Keratinocyte (primary cell): ENCODE measurements around the gene DDX5. TPM values are rescaled to one million over a fixed set of nuclear protein-coding genes. Genes with fewer than 3 reads are reported as not detected.
"Not testable (repeated sequence)": the region's sequence is repeated elsewhere in the genome, so short reads cannot be mapped to it uniquely, and the experiment has no call there.

Experiments used
- DNase-seq: peaks from one replicate; pipeline ENCODE4 v3.0.0-alpha.2; 2011; ENCODE audit warnings: low read depth, missing footprints, low spot score
- FAIRE-seq: peaks from 2 replicates; lab custom pipeline; 2011; peaks lifted over from hg19 to GRCh38; lab: Jason Lieb, UNC
- H2AFZ ChIP-seq: 2 replicates; pipeline ENCODE4 v1.6.0; 2012; ENCODE audit warnings: low read length, control low read depth, inconsistent platforms; ENCODE audit not compliant: control insufficient read depth
- H3K27ac ChIP-seq: 2 replicates; pipeline ENCODE4 v1.5.1; 2011; ENCODE audit warnings: low read length; ENCODE audit not compliant: control insufficient read depth, insufficient read depth
- H3K27me3 ChIP-seq: 3 replicates; pipeline ENCODE4 v1.6.0; 2011; ENCODE audit warnings: low read length; ENCODE audit not compliant: control insufficient read depth, insufficient read depth; ENCODE audit errors: extremely low read depth
- H3K36me3 ChIP-seq, 2 experiments: 2 replicates in 1 of 2; 3 replicates in 1 of 2; pipeline ENCODE4 v1.5.1; 2011; ENCODE audit warnings: low read length in 2 of 2, mild to moderate bottlenecking in 1 of 2; ENCODE audit not compliant: control insufficient read depth in 2 of 2, insufficient read depth in 2 of 2; ENCODE audit errors: extremely low read depth in 1 of 2
- H3K4me1 ChIP-seq: 3 replicates; pipeline ENCODE4 v1.5.1; 2011; ENCODE audit warnings: low read length; ENCODE audit not compliant: control insufficient read depth, insufficient read depth; ENCODE audit errors: extremely low read depth
- H3K4me2 ChIP-seq: 3 replicates; pipeline ENCODE4 v1.6.0; 2011; ENCODE audit warnings: low read depth, low read length; ENCODE audit not compliant: control insufficient read depth, insufficient read depth; ENCODE audit errors: extremely low read depth
- H3K4me3 ChIP-seq, 3 experiments: fragments of 200-600 bp in 1 of 3; sonication (generic) in 1 of 3; 2 replicates in 2 of 3; 3 replicates in 1 of 3; pipeline ENCODE4 v1.5.1; 2011 to 2016; ENCODE audit warnings: low read length in 3 of 3, mild to moderate bottlenecking in 3 of 3, control low read depth in 2 of 3, inconsistent platforms in 1 of 3, low read depth in 1 of 3, mixed read lengths in 1 of 3, mixed run types in 1 of 3, moderate library complexity in 1 of 3; ENCODE audit not compliant: control insufficient read depth in 2 of 3, insufficient read depth in 2 of 3; ENCODE audit errors: extremely low read depth in 1 of 3
- H3K79me2 ChIP-seq: 2 replicates; pipeline ENCODE4 v1.6.0; 2012; ENCODE audit warnings: low read length; ENCODE audit not compliant: control insufficient read depth, insufficient read depth
- H3K9ac ChIP-seq: 3 replicates; pipeline ENCODE4 v1.6.0; 2011; ENCODE audit warnings: low read length; ENCODE audit not compliant: control insufficient read depth, insufficient read depth; ENCODE audit errors: extremely low read depth
- H3K9me1 ChIP-seq: 3 replicates; pipeline ENCODE4 v1.6.0; 2011; ENCODE audit warnings: low read length; ENCODE audit not compliant: control insufficient read depth, insufficient read depth; ENCODE audit errors: extremely low read depth
- H3K9me3 ChIP-seq: 2 replicates; pipeline ENCODE4 v1.5.1; 2012; ENCODE audit warnings: low read depth, low read length; ENCODE audit not compliant: control insufficient read depth
- H4K20me1 ChIP-seq: 3 replicates; pipeline ENCODE4 v1.6.0; 2011; ENCODE audit warnings: low read length; ENCODE audit not compliant: control insufficient read depth, insufficient read depth; ENCODE audit errors: extremely low read depth
- EZH2 ChIP-seq: IDR thresholded peaks from one replicate; pipeline ENCODE4 v1.6.1; 2012; ENCODE audit warnings: inconsistent platforms, mild to moderate bottlenecking, low read length, moderate library complexity
- dilution Hi-C: fragments of 300-500 bp; cut with MboI; formaldehyde crosslinking; loops from one replicate; pipeline ENCODE4 v1.7.0; 2020; ENCODE audit warnings: low sequenced_read_pairs; ENCODE audit not compliant: extremely low pct_ligation_motif_present
- polyA plus RNA-seq, 5 experiments: library from polyadenylated mRNA; depleted of rRNA in 3 of 5; stranded (reverse) in 3 of 5; stranded (forward) in 1 of 5; unstranded in 1 of 5; fragments of >200 nt; gene quantifications; 1 replicate in 1 of 5; 2 replicates in 3 of 5; 3 replicates in 1 of 5; pipeline versions ENCODE4 v1.2.1 to v1.2.3, GENCODE V29; 2011 to 2012; ENCODE audit warnings: missing spikeins in 2 of 5, low read depth in 1 of 5, low replicate concordance in 1 of 5
- TF ChIP-seq, protein P1 (sequence below), 3 experiments: IDR thresholded peaks in 1 of 3; conservative IDR thresholded peaks in 1 of 3; optimal IDR thresholded peaks in 1 of 3; 2 replicates in 2 of 3; 3 replicates in 1 of 3; pipeline versions ENCODE3 to v1.5.1; 2011; ENCODE audit warnings: low read length in 3 of 3, mild to moderate bottlenecking in 3 of 3, moderate library complexity in 2 of 3, control low read depth in 1 of 3, inconsistent platforms in 1 of 3; ENCODE audit not compliant: insufficient read depth in 2 of 3; ENCODE audit errors: extremely low read depth in 1 of 3

DDX5 gene
- polyA plus RNA-seq, 1 donor (not counting 4 experiments of a cell fraction or from before 2014, with no cell fraction given): 793 TPM

DNA sequence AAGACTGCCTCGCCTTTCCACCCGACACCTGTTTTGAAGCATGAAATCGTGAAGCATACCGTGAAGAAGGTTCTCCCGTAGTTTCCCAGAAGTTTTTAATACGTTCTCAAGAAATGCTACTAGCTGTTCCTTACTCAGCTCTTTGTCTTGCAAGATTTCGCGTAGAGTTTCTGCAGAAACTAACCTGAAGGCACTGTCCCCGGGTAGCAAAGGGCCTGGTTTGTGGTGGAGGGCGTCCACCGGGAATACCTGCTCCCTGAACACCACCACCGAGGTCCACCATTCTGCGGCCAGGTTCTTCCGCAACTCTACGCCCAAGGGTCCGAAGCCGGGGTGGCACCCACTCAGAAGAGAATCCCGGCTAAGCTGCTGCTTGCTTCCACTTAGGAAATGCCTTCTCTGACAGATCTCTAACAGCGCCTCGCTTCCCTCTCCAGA, 9.7 kb downstream of the DDX5 start:
- Histone ChIP-seq H3K4me2 (peak overlapping the region; percentile 81), H3K27me3 (no peaks in the 10 kb centered on the region), H3K36me3 (peaks cover 7 to 29% of the 10 kb centered on the region in 2 experiments), H3K9me1 (no peaks in the 10 kb centered on the region), H3K4me1 (peaks cover 56% of the 10 kb centered on the region), H2AFZ (peak overlapping the region; percentile 94), H3K27ac (peak overlapping the region; percentile 84), H3K4me3 (peak overlapping the region; percentile 56 to 71 (median 59)), H3K9ac (peak overlapping the region; percentile 82), H4K20me1 (peaks cover 7% of the 10 kb centered on the region), H3K9me3 (no peaks in the 10 kb centered on the region), H3K79me2 (peaks cover 46% of the 10 kb centered on the region)
- TF ChIP-seq, protein P1, sequence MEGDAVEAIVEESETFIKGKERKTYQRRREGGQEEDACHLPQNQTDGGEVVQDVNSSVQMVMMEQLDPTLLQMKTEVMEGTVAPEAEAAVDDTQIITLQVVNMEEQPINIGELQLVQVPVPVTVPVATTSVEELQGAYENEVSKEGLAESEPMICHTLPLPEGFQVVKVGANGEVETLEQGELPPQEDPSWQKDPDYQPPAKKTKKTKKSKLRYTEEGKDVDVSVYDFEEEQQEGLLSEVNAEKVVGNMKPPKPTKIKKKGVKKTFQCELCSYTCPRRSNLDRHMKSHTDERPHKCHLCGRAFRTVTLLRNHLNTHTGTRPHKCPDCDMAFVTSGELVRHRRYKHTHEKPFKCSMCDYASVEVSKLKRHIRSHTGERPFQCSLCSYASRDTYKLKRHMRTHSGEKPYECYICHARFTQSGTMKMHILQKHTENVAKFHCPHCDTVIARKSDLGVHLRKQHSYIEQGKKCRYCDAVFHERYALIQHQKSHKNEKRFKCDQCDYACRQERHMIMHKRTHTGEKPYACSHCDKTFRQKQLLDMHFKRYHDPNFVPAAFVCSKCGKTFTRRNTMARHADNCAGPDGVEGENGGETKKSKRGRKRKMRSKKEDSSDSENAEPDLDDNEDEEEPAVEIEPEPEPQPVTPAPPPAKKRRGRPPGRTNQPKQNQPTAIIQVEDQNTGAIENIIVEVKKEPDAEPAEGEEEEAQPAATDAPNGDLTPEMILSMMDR (optimal IDR thresholded peaks at IDR 0.05 in 1 of 3, IDR thresholded peaks at IDR 0.05 in 1 of 3, conservative IDR thresholded peaks at IDR 0.05 in 1 of 3; ENCODE audit: extremely low read depth in 1 of 3, insufficient read depth in 2 of 3, low read length in 3 of 3): no peak
- TF ChIP-seq EZH2: no peak
- dilution Hi-C loops: no loop called here
- FAIRE-seq: no peak
- no peak for DNase-seq

DNA sequence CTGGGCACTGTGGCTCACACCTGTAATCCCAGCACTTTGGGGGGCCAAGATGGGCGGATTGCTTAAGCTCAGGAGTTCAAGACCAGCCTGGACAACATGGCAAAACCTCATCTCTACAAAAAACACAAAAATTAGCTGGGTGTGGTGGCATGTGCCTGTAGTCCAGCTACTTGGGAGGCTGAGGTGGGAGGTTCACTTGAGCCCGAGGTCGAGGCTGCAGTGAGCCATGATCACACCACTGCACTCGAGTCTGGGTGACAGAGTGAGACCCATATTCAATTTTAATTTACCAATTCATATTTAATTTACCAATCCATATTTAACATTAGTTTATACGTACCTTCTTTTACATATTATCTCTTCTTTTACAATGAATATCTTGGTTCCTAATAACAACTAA, 10.8 kb downstream of the DDX5 start:
- H3K36me3 ChIP-seq: peaks cover 0 to 22% of the 10 kb centered on the region in 2 experiments
- FAIRE-seq, dilution Hi-C loops, H3K4me3 ChIP-seq, H3K9me1 ChIP-seq, H3K9ac ChIP-seq, H3K9me3 ChIP-seq, H3K27ac ChIP-seq, H3K27me3 ChIP-seq, H2AFZ ChIP-seq, DNase-seq, H4K20me1 ChIP-seq: not testable (repeated sequence)
- H3K4me2 ChIP-seq: peak overlapping the region; percentile 81
- peaks cover 45% of the 10 kb centered on the region for H3K4me1 ChIP-seq
- H3K79me2 ChIP-seq: peaks cover 37% of the 10 kb centered on the region

DNA sequence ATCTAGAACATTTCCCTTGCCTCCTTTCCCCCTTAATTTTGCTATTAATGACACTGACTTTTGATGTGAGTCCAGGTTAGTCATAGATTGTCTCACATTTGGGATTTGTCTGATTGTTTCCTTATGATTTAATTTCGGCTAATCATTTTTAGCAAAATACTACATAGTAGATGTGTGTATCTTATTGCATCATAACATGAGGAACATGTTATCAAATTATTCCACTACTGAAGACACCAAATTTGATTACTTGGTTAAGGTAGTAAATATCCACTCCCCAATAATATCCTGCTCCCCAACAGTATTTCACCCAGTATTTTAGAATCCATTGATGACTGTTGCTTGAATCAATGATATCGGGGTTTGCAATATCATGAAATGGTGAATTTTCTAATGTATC, 12.0 kb downstream of the DDX5 start:
- no peak overlapping the region for H3K4me2 ChIP-seq
- DNase-seq: no peak
- dilution Hi-C loops: no loop called here
- no peak overlapping the region for H3K9ac ChIP-seq
- FAIRE-seq: no peak
- peaks cover 31% of the 10 kb centered on the region for H3K79me2 ChIP-seq
- H3K27me3 ChIP-seq: no peaks in the 10 kb centered on the region
- no peak overlapping the region for H2AFZ ChIP-seq
- H3K9me1 ChIP-seq: no peaks in the 10 kb centered on the region
- H3K27ac ChIP-seq: no peak overlapping the region
- no peak overlapping the region for H3K4me3 ChIP-seq
- peaks cover 5 to 23% of the 10 kb centered on the region in 2 experiments for H3K36me3 ChIP-seq
- H3K4me1 ChIP-seq: peaks cover 36% of the 10 kb centered on the region
- H3K9me3 ChIP-seq: no peaks in the 10 kb centered on the region
- H4K20me1 ChIP-seq: no peaks in the 10 kb centered on the region
- TF ChIP-seq EZH2: no peak
- TF ChIP-seq, protein P1 (optimal IDR thresholded peaks at IDR 0.05 in 1 of 3, IDR thresholded peaks at IDR 0.05 in 1 of 3, conservative IDR thresholded peaks at IDR 0.05 in 1 of 3; ENCODE audit: extremely low read depth in 1 of 3, insufficient read depth in 2 of 3, low read length in 3 of 3): no peak
